NOMO-1 treated with dmso at 0.1 percent for 144 hours (cell line): ENCODE results near the gene DAB2.
"Not testable (repeated sequence)": the region's sequence is repeated elsewhere in the genome, so short reads cannot be mapped to it uniquely, and the experiment has no call there.

Source experiments
- DNase-seq: peaks from one replicate; lab custom pipeline; 2025; ENCODE audit not compliant: unreplicated experiment; lab: John Stamatoyannopoulos, UW

Gene DAB2

DNA sequence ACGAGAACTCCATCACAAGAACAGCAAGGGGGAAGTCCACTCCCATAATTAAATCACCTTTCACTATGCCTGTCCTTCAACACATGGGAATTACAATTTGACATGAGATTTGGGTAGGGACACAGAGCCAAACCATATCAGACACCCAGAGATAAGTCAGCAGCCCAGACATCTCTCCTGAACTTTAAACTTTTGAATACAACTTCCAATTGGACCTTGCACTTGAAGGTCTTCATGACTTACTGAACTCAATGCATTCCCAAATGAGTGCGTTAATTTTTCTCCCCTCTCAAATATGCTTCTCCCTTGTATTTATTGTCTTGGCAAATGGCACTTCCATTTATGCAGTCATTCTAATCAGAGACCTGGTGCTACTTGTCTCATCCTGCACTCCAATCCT is 72.6 kb downstream of the DAB2 start:
- DNase-seq, result no peak

DNA sequence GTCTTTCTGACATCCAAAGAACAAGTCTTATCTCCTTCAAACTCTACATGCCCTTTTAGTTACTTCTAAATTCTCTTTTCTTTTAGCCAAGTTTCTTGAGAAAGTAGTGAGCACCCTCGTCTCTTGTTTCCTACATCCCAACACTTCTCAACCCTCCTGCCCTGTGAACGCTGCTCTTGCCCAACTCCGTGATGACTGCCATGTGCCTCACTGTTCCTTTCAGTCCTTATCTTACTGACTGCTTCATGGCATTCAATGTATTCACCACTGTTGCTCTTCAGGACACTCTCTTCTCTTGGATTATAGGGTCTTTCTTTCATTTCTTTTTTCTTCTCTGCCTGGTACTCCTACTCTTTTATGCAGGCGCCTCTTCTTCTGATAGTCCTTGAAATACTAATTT is 75.3 kb downstream of the DAB2 start:
- DNase-seq, result no peak

DNA sequence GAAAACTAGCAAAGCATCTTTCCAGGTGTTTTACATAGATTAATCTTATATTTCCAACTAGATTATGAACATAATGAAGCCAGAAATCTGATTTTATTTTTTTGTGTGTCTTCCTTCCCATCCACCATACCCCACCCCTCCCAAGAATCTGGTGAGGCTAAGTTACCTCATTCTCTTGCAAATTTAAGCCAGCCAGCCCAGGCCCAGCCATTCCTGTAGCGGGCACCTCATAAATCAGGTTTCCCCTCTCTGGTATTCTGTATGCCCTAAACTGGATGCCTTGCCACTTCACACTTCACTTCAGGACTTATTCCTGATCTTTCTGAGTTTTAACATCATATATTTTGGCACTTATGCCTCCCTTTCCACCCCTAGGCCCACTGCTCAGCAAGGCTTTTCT is 82.3 kb downstream of the DAB2 start:
- DNase-seq, result no peak

DNA sequence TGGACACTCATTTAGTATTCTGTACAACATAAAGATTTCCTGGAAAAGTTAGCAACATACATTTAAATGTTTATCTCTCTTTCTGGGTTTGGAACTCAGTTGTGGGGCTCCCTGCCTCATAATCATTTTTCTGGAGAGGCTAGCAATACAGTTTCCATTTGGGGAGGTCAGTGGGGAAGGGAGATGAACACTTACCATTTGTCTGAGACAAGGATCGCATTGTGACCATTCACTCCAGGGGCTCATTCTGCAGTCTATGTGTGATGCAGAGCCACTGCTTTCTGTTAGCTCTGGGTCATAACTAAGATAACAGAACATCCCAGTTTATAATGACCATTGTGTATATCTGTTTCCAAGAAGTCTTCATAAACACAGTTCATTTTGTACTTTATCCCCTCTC is 82.9 kb downstream of the DAB2 start:
- no peak for DNase-seq

DNA sequence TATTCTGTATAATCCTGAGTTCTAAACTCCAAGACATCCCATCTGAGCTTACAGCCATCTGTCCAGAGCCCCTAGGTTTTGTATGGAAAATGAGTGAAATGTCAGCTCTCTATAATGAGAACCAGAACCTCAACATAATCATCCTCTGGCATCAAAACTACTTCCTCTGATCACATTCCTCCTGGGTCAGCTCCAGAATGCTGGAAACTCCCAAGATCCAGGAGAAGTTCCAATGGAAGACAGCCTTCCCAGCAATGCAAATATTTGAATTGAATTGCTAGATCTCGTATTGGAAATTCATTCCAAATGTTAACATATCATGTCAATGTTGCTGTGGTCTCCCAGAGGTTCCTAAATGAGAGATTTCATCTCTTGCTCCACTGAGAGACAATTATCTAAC is 84.3 kb downstream of the DAB2 start:
- no peak for DNase-seq

DNA sequence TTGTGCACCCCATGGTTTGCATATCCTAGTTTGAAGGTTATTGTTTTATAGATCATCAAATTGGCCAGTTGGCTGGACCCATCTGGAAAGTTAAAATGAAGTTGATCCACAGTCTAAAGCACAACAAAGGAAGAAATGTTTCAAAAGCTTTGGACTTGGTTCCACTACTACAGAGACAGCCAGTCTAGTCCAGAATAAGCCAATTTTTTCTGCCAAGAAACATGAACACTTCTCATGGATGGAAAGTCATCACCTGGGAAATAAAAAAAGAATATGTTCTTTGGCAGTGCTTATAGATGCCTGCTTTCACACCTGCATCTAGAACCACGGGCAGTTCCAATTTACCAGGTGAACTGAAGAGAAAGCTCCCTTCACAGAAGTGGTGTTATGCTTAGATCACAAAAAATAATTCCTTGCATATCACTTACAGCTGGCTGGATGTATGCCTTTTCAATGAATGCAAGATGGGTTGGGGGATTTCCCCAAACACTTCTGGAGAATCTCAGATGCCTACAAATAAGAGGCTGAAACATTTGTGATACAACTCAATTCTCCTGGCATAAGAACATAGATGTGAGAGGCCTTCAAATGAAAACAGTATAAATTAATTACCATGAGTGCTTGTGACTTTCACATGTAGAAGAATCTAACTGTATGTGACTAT is 87.4 kb downstream of the DAB2 start:
- no peak for DNase-seq

DNA sequence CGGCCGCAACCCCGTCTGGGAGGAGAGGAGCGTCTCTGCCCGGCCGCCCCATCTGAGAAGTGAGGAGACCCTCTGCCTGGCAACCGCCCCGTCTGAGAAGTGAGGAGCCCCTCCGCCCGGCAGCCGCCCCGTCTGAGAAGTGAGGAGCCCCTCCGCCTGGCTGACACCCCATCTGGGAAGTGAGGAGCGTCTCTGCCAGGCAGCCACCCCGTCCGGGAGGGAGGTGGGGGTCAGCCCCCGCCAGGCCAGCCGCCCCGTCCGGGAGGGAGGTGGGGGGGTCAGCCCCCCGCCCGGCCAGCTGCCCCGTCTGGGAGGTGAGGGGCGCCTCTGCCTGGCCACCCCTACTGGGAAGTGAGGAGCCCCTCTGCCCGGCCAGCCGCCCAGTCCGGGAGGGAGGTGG is 90.5 kb downstream of the DAB2 start:
- DNase-seq, result not testable (repeated sequence)

DNA sequence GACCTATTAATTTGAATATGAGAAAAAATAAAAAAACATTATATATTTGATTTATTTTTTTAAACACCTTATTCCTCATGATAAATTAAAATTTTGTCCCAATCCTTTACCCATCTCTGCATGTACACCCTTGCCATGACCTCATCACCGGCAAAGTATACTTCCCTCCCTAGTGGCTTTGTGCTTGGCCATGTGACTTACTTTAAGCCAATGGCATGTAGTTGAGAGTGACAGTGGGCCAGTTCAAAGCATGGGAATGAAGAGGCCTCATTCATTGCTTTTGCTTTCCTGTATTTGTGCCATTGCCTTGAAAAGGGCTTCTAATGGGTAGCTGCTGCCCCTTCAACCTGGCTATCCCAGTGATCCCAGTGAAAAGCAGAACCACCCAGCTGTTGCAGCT is 91.7 kb downstream of the DAB2 start:
- no peak for DNase-seq

DNA sequence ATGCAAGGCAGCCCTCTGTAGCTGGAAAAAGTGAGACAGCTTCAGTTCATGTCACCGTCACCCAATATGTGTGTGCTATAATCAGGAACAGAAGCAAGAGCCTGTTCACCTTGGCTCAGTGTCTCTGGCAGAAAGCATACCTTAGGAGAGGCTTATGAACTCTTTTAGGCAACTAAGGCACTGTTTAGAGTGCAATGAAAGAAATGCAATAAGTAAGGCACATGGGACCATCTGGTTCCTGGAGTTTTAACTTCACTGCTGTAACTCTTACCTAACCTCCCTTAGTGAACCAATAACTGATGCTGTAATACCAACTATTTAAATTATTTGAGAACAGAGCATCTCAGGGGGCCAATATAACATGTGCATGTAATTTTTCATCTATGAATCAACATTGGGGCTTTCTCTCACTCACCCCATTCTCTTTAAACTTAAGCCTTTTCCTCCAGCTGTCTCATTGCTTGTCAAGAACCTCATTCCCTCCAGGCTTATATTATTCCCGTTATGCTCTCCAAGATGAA is 92.9 kb downstream of the DAB2 start:
- no peak for DNase-seq

DNA sequence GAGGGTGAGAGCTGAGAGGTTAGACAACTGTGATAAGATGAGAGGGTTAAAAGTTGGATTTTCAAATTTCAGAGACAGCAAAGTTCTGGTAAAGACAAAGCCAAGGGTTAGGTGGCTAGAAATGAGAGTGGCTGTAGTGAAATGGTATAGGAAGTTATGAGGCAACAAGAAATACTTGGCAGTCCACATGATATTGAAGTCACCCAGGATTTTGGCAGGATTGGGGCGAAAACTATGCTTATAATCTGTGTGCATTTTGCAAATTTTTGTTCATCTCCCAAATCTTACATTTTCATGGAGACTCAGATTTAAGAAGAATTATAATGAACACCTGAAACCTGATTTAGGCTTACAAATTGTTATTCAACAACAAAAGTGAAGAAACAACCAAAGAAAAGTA is 96.0 kb downstream of the DAB2 start:
- DNase-seq, result no peak

DNA sequence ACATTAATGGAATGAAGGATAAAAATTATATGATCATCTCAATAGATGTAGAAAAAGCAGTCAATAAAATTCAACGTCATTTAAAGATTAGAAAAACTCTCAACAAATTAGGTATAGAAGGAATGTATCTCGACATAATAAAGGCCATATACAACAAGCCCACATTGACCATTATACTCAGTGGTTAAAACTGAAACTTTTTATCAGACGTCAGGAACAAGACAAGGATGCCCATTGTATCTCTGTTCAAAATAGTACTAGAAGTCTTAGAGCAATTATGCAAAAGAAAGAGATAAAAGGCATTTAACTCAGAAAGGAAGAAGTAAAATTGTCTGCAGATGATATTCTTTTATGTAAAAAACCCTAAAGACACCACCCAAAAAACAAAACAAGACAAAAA is 101.2 kb downstream of the DAB2 start:
- DNase-seq, result no peak
